Testis (tissue), 3 donors: ENCODE measurements around the gene HOXB3. TPM values are rescaled to one million over a fixed set of nuclear protein-coding genes. Genes with fewer than 3 reads are reported as not detected.

Source experiments
- DNase-seq: peaks from one replicate; pipeline ENCODE4 v3.0.0-alpha.2; 2019
- H3K27ac ChIP-seq, 2 donors: fragments of 200-600 bp; sonication (generic); one replicate each; pipeline ENCODE4 v1.5.1; 2019
- H3K27me3 ChIP-seq: fragments of 200-600 bp; sonication (generic); one replicate; pipeline ENCODE4 v1.5.1; 2019
- H3K36me3 ChIP-seq: fragments of 200-600 bp; sonication (generic); one replicate; pipeline ENCODE4 v1.5.1; 2017; ENCODE audit warnings: low read depth; ENCODE audit errors: missing control alignments
- H3K4me1 ChIP-seq: fragments of 200-600 bp; sonication (generic); one replicate; pipeline ENCODE4 v1.5.1; 2019
- H3K4me3 ChIP-seq, 2 donors: fragments of 200-600 bp; sonication (generic); one replicate each; pipeline ENCODE4 v1.5.1; 2017 to 2019
- H3K9me3 ChIP-seq: fragments of 200-600 bp; sonication (generic); one replicate; pipeline ENCODE4 v1.5.1; 2017
- CTCF ChIP-seq, 3 experiments: fragments of 450-650 bp in 2 of 3; fragments of 200-600 bp in 1 of 3; sonication (generic) in 1 of 3; IDR thresholded peaks; one replicate each; pipeline ENCODE4 v1.5.1; 2016 to 2019; ENCODE audit warnings: antibody characterized with exemption in 3 of 3, mild to moderate bottlenecking in 2 of 3, moderate library complexity in 1 of 3
- POLR2A ChIP-seq: fragments of 450-650 bp; IDR thresholded peaks from one replicate; pipeline ENCODE4 v1.6.1; 2017; ENCODE audit warnings: antibody characterized with exemption, mild to moderate bottlenecking, moderate library complexity
- WGBS, 2 donors: methylation state at CpG; one replicate each; pipeline ENCODE4 v1.1.5; 2018; 5-methylcytosine and 5-hydroxymethylcytosine counted together
- intact Hi-C: fragments of 100-400 bp; cut with DNase I; formaldehyde crosslinking; loops from one replicate; pipeline ENCODE4 v1.15.1; 2023; ENCODE audit warnings: low total_unique reads
- polyA plus RNA-seq: library from polyadenylated mRNA; stranded (reverse); fragments of 350-450 nt; fragmentation: Illumina TruSeq; extraction: RNeasy Lipid Tissue Mini Kit (QIAGEN cat#74804); gene quantifications from one replicate; pipeline ENCODE4 v1.2.3, GENCODE V29; 2014; ENCODE audit warnings: low read depth, low replicate concordance; ENCODE audit not compliant: insufficient read depth
- total RNA-seq, 2 donors: library from RNA; depleted of rRNA; stranded (reverse); fragments of >200 nt; gene quantifications; one replicate each; pipeline ENCODE4 v1.2.3, GENCODE V29; 2016

The HOXB3 gene
- total and polyA plus RNA-seq, 3 donors from 2014 or later, result 9.2 to 11.4 (median 10.6) TPM

DNA sequence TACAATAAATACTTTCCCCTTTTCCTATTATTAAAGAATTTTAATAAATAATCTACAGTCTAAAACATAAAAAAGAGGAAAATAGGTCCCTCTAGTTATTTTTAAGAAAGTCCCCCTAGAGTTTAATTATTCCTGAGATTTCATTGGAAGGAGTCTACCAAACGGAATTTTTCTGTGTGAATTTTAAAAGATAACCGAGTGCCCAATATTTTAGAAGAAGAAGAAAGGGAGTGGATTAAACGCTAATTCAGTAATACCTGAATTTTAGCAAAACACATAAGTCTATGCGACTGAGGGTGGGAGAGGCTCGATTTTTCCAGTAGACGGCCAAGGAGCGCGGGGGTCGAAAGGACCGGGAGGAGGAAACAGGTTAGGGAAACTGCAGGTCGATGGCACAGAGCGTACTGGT, 47.3 kb downstream of the HOXB3 start:
- peaks cover 4% of the 10 kb centered on the region for H3K4me1 ChIP-seq
- peak overlapping the region; percentile 52 to 69 for H3K4me3 ChIP-seq
- no peak for TF ChIP-seq CTCF (IDR thresholded peaks at IDR 0.05)
- no peaks in the 10 kb centered on the region for H3K9me3 ChIP-seq
- no peaks in the 10 kb centered on the region for H3K36me3 ChIP-seq
- WGBS, 2 donors, result 8% methylated on average over 12 of the region's 12 CpGs
- no peak for DNase-seq
- no peaks in the 10 kb centered on the region for H3K27me3 ChIP-seq
- intact Hi-C loops, result no loop called here
- peak overlapping the region; percentile 78 to 81 for H3K27ac ChIP-seq

- H3K4me3 ChIP-seq, result peak overlapping the region; percentile 52 to 69
- 17 to 20% methylated on average over 20 to 27 of the region's 27 CpGs for WGBS, 2 donors
- H3K36me3 ChIP-seq, result no peaks in the 10 kb centered on the region
- H3K27me3 ChIP-seq, result no peaks in the 10 kb centered on the region
- DNase-seq, result peak; percentile 33
- intact Hi-C loops, result no loop called here
- H3K9me3 ChIP-seq, result no peaks in the 10 kb centered on the region
- H3K27ac ChIP-seq, result peak overlapping the region; percentile 74 to 81
- H3K4me1 ChIP-seq, result peaks cover 4% of the 10 kb centered on the region
- TF ChIP-seq CTCF (IDR thresholded peaks at IDR 0.05) (no peak), POLR2A (no peak)
Observed at GRCh38 chr17:48542114-48542656, 47.9 kb downstream of the HOXB3 start.

DNA sequence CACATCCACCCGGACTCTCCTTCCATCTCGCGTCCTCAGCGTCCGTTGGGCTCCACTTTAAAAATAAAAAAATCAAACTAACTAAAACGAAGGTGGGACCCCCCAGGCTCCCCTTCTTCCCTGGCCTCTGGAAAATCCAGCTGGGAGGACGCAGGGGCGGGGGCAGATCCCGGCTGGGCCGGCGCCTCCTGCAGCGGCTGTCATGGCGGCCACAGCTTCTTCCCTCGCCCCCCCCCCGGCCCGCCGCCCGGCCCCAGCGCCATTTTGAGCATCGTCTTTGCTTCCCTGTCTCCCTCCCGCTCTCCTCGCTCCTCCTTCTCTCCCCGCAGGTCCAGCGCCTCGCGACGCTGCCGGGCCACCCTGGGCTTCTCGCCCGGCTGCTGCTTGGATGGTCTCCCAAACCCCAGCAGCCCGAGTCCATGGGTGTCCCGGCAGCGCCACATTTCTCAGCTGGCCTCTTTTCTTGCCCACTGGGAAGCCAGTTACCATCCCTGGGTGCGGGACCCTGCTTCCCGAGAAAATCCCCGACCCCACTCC, 48.4 kb downstream of the HOXB3 start:
- H3K27me3 ChIP-seq, result no peaks in the 10 kb centered on the region
- DNase-seq, result peak; percentile 43
- WGBS, 2 donors, result 1 to 5% methylated on average over 30 to 35 of the region's 36 CpGs
- no peaks in the 10 kb centered on the region for H3K9me3 ChIP-seq
- peaks cover 4% of the 10 kb centered on the region for H3K4me1 ChIP-seq
- TF ChIP-seq CTCF (IDR thresholded peaks at IDR 0.05) (no peak), POLR2A (no peak)
- H3K27ac ChIP-seq, result peak overlapping the region; percentile 74 to 81
- peak overlapping the region; percentile 52 to 69 for H3K4me3 ChIP-seq
- intact Hi-C loops, result no loop called here
- H3K36me3 ChIP-seq, result no peaks in the 10 kb centered on the region

DNA sequence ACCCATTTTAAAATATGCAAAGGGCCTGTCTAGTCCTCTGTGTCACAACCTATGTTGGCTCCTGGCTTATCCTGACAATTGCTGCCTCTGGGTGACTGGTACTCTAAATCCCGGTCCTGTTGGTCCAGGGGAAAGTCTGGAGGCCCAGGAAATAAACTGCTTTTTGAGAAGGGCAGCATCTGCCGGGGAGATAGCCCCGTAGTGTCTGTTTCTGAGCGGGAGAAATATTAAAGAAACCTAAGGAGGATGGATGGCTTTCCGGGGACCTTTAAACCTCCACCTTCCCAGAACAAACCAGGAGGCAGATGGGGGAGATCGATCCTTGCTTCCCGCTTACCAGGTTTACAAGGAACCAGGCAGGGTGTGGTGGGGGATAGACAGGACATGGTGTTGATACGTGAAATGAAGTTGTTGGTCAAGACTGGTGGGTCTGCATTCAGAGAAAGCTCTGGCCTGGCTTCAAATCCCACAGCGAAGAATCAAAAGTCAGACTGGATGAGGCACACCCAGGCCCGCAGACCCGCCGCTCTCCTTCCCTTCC, 48.9 kb downstream of the HOXB3 start:
- DNase-seq, result peak; percentile 18
- 25 to 33% methylated on average over 12 of the region's 12 CpGs for WGBS, 2 donors
- TF ChIP-seq POLR2A, result no peak
- TF ChIP-seq CTCF (IDR thresholded peaks at IDR 0.05), result no peak

GRCh38 chr17:48540213-48540612, 49.8 kb downstream of the HOXB3 start:
- no peak overlapping the region for H3K27ac ChIP-seq
- WGBS, 2 donors, result 93% methylated on average over 1 of the region's 1 CpG
- H3K36me3 ChIP-seq, result no peaks in the 10 kb centered on the region
- H3K27me3 ChIP-seq, result no peaks in the 10 kb centered on the region
- H3K9me3 ChIP-seq, result no peaks in the 10 kb centered on the region
- H3K4me3 ChIP-seq, result no peak overlapping the region
- no peak for DNase-seq
- H3K4me1 ChIP-seq, result peaks cover 4% of the 10 kb centered on the region
- no peak for TF ChIP-seq POLR2A
- TF ChIP-seq CTCF (IDR thresholded peaks at IDR 0.05), result no peak
- intact Hi-C loops, result no loop called here

More for the DNA sequence above, 48.9 kb downstream of the HOXB3 start:
- Histone ChIP-seq H3K4me3 (peak overlapping the region; percentile 52 to 69), H3K4me1 (peaks cover 4% of the 10 kb centered on the region), H3K27ac (peak overlapping the region; percentile 74 to 81), H3K9me3 (no peaks in the 10 kb centered on the region), H3K27me3 (no peaks in the 10 kb centered on the region), H3K36me3 (no peaks in the 10 kb centered on the region)
- intact Hi-C loops, result no loop called here
